Renal cortical epithelial cell (primary cell): ENCODE measurements around the gene PLXNA1. TPM values are rescaled to one million over a fixed set of nuclear protein-coding genes. Genes with fewer than 3 reads are reported as not detected.

Source experiments
- DNase-seq: peaks from one replicate; pipeline ENCODE4 v3.0.0-alpha.2; 2011; ENCODE audit warnings: low read depth
- total RNA-seq: library from RNA; depleted of rRNA; stranded (reverse); fragments of >200 nt; gene quantifications from 2 replicates; pipeline ENCODE4 v1.2.3, GENCODE V29; 2014

PLXNA1 gene
- total RNA-seq, 1 donor from 2014 or later: 67.0 TPM

DNA sequence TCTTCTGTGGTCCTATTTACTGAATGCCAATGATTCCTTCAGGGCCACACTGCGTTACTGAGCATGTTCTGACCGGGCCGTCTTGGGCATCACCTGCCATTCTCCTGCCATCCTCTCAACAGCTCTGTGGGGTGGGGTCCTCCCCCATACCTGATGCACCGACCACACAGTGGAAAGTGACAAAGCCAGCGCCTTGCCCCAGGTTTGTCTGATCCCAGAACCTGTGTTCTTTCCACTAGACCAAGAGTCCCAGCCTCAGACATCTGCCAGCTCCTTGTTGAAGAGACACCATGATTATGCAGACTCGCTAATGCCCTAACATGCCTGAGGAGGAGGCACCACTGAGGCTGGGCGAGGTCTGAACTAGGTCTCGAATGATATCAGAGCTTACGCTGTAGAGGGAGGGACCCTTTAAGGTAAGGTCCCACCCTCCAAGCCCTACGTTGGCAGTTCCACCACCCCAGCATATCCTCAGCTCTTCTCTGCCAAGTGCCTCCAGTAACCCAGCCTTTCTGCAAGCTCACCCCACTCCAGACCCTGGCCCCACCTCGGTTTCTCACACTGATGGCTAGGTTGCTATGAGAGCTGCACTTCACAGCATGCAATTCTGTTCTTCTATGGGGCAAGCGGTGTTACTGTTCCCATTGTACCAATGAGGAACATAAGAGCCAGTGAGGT lies 29.8 kb upstream of the PLXNA1 start:
- DNase-seq: no peak

GRCh38 chr3:126954141-126954842 lies 28.6 kb upstream of the PLXNA1 start:
- DNase-seq: no peak

GRCh38 chr3:126955004-126955790 lies 27.7 kb upstream of the PLXNA1 start:
- DNase-seq: no peak

DNA sequence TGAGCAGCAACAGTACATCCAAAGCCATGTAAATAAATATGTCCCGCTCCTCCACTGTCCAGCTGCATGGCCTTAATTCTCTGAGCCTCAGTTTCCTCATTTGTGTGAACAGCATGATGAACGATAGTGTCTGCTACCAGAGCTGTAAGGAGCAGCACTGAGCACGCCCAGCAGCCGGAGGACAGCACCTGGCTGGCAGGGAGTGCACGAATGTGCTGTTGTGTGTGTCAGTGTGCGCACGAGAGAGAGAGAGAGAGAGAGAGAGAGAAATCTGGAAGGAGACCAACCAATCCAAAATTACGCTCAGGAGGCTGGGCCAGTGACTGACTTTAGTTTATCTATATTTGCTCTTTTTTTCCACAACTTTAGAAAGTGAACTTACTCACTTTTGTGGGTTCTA lies 26.6 kb upstream of the PLXNA1 start:
- no peak for DNase-seq

- no peak for DNase-seq
Measured at GRCh38 chr3:126956866-126957650, 25.9 kb upstream of the PLXNA1 start.

GRCh38 chr3:126957776-126958637 lies 24.9 kb upstream of the PLXNA1 start:
- no peak for DNase-seq

GRCh38 chr3:126958638-126959085 lies 24.3 kb upstream of the PLXNA1 start:
- no peak for DNase-seq

DNA sequence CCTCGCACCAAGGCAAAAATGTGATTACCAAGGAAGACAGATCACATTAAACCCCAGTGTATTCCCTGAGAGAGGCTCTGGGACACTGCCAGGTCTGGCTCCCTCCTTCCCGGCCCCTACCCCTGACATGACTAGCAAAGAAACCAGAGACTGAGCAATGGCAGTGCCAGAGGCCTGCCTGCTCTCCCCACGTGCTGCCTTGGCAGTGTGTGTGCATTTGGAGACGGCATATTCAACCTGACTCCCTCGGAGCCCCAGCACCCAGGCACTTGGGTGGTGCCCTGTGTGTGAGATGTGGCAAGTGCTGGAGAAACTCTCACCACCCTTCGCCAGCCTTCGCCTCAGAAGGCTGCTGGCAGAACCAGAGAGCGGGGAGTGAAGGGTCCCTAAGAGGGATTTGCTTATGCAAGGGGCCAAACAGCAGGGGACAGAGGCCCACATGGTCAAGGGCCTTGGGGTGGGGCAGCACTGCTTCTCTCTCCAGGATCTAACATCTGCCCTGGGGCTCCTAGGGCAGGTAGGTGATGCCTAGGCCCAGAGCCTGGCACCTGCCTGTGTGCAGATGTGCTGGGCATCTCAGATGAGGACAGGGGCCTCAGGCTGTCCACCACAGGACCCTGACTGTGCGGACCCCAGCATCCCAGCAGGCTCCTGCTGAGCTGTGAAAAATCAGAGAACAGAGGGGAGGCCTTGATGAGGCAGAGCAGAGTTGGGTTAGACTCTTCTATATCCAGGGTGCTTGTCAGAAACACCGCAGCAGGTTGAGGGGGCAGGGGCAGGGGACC lies 23.6 kb upstream of the PLXNA1 start:
- no peak for DNase-seq

- peak; percentile 36 for DNase-seq
Measured at GRCh38 chr3:126959921-126960603, 22.9 kb upstream of the PLXNA1 start.

DNA sequence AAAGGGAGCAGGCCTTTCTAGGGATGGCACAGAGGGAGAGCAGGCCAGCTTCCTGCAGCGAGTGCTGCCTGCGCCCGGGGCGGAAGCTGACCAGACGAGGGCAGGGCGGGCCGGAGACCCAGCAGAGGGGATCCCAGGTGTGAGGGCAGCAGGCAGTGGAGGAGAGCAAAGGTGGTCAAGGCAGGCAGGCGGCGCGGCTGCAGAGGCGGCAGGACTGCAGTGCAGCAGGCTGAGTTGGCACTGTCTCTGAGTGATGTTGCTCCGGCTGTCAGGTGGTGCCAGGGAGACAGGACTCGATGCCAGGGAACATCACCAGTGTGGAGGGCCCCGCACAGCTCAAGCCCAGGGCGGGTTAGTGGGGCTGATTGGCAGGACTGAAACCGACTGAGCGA lies 22.3 kb upstream of the PLXNA1 start:
- no peak for DNase-seq

DNA sequence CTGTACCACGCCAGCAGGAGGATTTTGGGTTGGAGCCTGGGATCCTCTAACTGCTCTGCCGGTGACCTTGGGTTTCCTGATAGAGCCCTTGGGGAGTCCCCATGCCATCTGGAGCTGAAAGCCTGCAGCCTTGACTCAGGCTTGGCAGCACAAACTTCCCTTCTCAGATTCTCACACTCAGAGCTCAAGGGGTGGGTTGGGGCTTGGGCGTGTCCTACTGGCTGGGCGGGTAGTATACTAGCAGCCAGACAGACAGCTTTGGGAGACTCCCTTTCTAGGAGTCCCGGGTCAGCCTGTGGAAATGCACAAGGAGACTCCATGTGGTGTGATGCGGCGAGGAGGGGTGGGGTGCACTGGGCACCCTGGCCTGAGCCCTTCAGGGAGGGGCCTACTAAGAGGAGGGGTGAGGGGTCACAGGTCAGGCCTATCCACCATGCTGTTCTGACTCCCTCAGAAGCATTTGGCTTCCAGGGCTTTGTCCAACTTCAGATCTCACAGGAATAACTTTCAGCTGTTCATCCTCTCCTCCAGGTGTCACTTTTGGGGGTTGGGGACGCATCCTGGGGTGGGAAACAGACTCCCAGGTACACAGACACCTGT lies 21.6 kb upstream of the PLXNA1 start:
- no peak for DNase-seq

GRCh38 chr3:126961791-126962461 lies 21.0 kb upstream of the PLXNA1 start:
- DNase-seq: no peak

DNA sequence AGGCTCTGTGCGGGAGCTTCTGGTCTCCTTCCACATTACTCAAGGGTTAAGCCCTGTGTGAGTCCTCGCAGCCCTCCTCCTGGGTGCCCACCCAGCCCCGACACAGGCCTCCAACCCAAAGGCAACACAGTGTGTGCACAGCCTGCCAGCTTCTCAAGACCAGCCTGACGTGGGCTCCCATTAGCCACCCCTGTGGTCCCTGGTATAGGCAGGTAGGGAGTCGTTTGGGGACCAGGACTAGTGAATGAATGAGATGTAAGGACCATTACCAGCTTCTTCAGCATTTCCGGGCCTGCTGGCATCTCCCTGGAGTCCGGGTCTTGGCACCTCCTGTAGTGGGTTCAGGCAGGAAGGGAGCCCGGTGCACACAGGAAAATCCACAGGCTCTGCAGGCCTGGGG lies 20.2 kb upstream of the PLXNA1 start:
- no peak for DNase-seq

DNA sequence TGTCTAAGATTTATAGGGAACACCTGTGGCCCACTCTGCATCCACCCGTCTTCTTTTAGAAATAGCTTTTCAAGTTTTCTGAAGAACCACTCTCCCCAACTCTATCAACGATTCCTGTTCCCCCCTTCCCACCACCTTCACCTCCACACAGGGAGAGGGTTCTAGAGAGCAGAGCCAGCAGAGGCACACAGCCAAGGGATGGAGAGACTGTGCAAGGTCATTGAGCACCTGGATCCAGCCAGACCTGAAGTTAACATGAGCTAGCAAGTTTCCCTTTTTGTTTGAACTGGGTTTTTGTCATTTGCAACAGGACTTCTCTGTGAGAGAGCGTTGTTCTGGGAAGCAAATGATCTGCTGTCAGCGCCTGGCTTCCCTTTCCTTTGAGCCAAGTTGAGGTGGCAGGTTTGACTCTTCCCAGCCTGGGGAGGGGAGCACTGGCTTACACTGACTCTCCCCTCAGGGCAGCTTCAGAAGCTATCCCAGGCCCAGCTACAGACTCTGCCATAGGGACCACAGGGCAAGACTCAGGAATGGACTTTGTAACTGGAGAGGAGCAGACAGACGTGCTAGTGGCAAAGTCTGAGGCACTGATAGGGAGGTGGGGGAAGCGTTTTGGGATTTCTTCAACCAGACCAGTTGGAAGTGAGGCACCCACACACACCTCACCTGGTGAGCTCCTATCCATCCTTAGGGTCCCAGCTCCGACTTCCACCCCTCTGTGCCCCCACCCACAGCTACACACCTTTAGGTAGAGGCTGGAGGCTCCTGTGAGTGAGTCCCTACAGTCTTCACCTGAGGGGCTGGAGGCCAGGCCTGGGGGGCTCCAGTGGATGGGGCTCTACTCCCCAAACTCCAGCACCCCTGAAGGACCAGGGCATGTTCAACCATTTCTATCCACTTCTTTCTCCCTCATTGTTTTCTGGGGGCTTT lies 19.4 kb upstream of the PLXNA1 start:
- no peak for DNase-seq

- no peak for DNase-seq
Measured at GRCh38 chr3:126964261-126964660, 18.7 kb upstream of the PLXNA1 start.

DNA sequence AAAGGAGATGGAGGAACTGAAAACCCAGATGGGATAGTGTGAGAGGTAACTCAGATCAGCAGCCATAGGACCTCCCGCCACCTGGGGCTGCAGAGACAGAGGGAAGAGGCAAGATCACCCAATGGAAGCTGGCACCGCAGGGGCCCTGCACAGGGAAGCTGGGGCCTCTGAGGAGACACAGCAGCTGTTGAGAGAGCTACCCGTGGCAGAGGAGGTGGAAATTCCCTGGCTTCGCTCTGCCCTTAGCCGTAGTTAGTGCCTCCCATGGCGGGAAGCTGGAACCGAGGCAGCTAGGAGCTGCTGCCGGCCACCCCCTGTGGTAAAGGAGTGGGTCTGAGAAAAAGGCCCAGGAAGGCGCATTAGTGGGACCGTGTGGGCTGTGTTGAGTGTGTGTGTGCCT lies 18.0 kb upstream of the PLXNA1 start:
- no peak for DNase-seq

DNA sequence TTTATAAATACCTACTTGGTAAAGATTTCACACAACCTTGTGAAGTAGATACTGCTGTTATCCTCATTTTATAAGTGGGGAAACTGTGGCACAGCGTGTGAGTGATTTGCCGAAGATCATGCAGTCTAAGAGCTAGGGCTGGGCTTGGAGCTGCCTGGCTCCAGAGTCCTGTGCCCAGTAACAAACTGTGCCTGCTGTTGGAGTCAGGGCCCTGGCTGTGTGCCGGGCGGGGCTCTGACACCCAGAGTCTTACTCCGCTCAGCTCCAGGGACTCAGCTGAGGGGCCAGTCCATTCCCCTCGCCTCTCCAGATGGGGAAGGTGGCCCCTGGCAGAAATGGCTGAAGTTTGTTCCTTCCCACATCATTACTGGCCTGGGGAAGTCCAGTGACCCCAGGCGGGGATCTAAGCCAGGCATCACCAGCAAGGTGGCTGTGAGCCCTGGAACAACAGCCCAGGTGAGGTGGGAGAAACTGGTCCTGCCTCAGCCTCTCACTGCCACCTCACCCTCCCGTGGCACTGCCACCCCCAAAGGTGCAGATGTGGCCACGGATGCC lies 17.3 kb upstream of the PLXNA1 start:
- DNase-seq: no peak
